ENCODE data around the gene CATSPERE.

DNA sequence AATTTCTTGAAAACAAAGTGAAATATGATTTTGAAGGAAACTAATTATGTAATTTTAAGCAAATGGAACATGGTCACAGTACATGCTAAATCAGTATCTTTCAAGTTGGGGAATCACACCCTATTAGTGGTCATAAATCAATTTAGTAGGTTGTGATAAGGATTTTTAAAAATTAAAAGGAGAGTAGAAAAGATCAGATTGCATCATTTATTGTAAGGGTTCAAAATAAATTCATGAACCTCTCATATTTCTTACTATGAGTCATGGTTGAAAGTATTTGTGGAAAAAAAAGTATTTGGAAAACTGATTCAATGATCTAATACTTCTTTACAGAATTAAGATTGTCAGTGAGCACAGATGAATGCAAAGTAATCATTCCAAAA, 24.0 kb upstream of the CATSPERE start:
- TF ChIP-seq, protein P1, sequence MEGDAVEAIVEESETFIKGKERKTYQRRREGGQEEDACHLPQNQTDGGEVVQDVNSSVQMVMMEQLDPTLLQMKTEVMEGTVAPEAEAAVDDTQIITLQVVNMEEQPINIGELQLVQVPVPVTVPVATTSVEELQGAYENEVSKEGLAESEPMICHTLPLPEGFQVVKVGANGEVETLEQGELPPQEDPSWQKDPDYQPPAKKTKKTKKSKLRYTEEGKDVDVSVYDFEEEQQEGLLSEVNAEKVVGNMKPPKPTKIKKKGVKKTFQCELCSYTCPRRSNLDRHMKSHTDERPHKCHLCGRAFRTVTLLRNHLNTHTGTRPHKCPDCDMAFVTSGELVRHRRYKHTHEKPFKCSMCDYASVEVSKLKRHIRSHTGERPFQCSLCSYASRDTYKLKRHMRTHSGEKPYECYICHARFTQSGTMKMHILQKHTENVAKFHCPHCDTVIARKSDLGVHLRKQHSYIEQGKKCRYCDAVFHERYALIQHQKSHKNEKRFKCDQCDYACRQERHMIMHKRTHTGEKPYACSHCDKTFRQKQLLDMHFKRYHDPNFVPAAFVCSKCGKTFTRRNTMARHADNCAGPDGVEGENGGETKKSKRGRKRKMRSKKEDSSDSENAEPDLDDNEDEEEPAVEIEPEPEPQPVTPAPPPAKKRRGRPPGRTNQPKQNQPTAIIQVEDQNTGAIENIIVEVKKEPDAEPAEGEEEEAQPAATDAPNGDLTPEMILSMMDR (conservative IDR thresholded peaks at IDR 0.05): no peak
- no peak for TF ChIP-seq EZH2 (IDR thresholded peaks at IDR 0.05; ENCODE audit: low read depth)
